Germinal center (tissue), 1 donor: ENCODE results near the gene ACSS3.

ENCODE experiments used
- DNase-seq: peaks from one replicate; pipeline ENCODE4 v3.0.0; 2012; ENCODE audit warnings: mixed read lengths, low spot score

The ACSS3 gene

GRCh38 chr12:81296556-81297305 is 218.9 kb downstream of the ACSS3 start:
- no peak for DNase-seq

- DNase-seq = no peak
These were observed 219.7 kb downstream of the ACSS3 start for GRCh38 chr12:81297601-81298000.

- no peak for DNase-seq
These were observed 222.6 kb downstream of the ACSS3 start for GRCh38 chr12:81300454-81300853.

GRCh38 chr12:81303935-81304334 is 226.1 kb downstream of the ACSS3 start:
- DNase-seq = no peak
